H1 (cell line): ENCODE results near the gene GULP1. TPM values are rescaled to one million over a fixed set of nuclear protein-coding genes. Genes with fewer than 3 reads are reported as not detected.

Experiments
- CTCF ChIA-PET: fragments of 300-600 bp; sonication (Branson Sonifier 250); formaldehyde crosslinking; loops from one replicate; lab custom pipeline; 2021; ENCODE audit not compliant: partially characterized antibody; lab: Charles Lee
- POLR2A ChIA-PET: fragments of 300-600 bp; sonication (Branson Sonifier 250); formaldehyde crosslinking; loops from one replicate; lab custom pipeline; 2021; ENCODE audit warnings: inconsistent platforms; ENCODE audit not compliant: partially characterized antibody; lab: Charles Lee
- DNase-seq, 2 experiments: peaks; one replicate each; pipeline versions ENCODE4 v3.0.0 to v3.0.0-alpha.2; 2010 to 2022; ENCODE audit warnings: low spot score in 2 of 2, low read depth in 1 of 2, mixed read lengths in 1 of 2
- FAIRE-seq: peaks from 2 replicates; lab custom pipeline; 2011; peaks lifted over from hg19 to GRCh38; lab: Jason Lieb, UNC
- H2AFZ ChIP-seq: 2 replicates; pipeline ENCODE4 v1.8.1; 2012; ENCODE audit warnings: low read length, inconsistent platforms
- H2AK5ac ChIP-seq: 2 replicates; pipeline ENCODE4 v1.6.1; 2013; ENCODE audit warnings: low read depth, low read length
- H2BK120ac ChIP-seq: replicated peaks from 2 replicates; pipeline ENCODE3; 2013; ENCODE audit warnings: low read depth, low read length, inconsistent platforms
- H2BK12ac ChIP-seq: 2 replicates; pipeline ENCODE4 v1.6.1; 2013; ENCODE audit warnings: low read depth, low read length
- H2BK15ac ChIP-seq: 2 replicates; pipeline ENCODE4 v1.6.1; 2013; ENCODE audit warnings: low read length
- H2BK20ac ChIP-seq: 2 replicates; pipeline ENCODE4 v1.6.1; 2013; ENCODE audit warnings: low read length
- H2BK5ac ChIP-seq: 2 replicates; pipeline ENCODE4 v1.6.1; 2013; ENCODE audit warnings: low read depth, low read length
- H3K14ac ChIP-seq: 2 replicates; pipeline ENCODE4 v1.6.1; 2013; ENCODE audit warnings: inconsistent platforms; ENCODE audit not compliant: insufficient read length
- H3K18ac ChIP-seq: 2 replicates; pipeline ENCODE4 v1.6.1; 2013; ENCODE audit warnings: low read length; ENCODE audit errors: extremely low read depth
- H3K23ac ChIP-seq: 2 replicates; pipeline ENCODE4 v1.6.1; 2013; ENCODE audit warnings: inconsistent platforms; ENCODE audit not compliant: insufficient read length
- H3K23me2 ChIP-seq: 2 replicates; pipeline ENCODE4 v1.6.1; 2013; ENCODE audit warnings: low read depth, low read length
- H3K27ac ChIP-seq: 2 replicates; pipeline ENCODE4 v1.6.1; 2011; ENCODE audit warnings: low read depth, low read length, inconsistent platforms
- H3K27me3 ChIP-seq, 4 experiments: replicated peaks in 1 of 4; 1 replicate in 1 of 4; 2 replicates in 3 of 4; pipeline versions ENCODE4 v1.6.1 to v1.8.1; 2011 to 2013; ENCODE audit warnings: low read length in 3 of 4, mild to moderate bottlenecking in 3 of 4, inconsistent platforms in 2 of 4, mixed read lengths in 2 of 4, moderate library complexity in 1 of 4; ENCODE audit not compliant: control insufficient read depth in 3 of 4, insufficient read depth in 3 of 4; ENCODE audit errors: extremely low read depth in 1 of 4
- H3K36me3 ChIP-seq, 4 experiments: 2 replicates each; pipeline versions ENCODE4 v1.6.1 to v1.8.1; 2011 to 2013; ENCODE audit warnings: mild to moderate bottlenecking in 4 of 4, low read length in 3 of 4, moderate library complexity in 2 of 4, control low read depth in 1 of 4, inconsistent platforms in 1 of 4; ENCODE audit not compliant: insufficient read depth in 4 of 4, control insufficient read depth in 2 of 4
- H3K4ac ChIP-seq: replicated peaks from 2 replicates; pipeline ENCODE3; 2013; ENCODE audit warnings: low read length, low read depth, mixed read lengths, inconsistent platforms; ENCODE audit not compliant: insufficient read length
- H3K4me1 ChIP-seq, 4 experiments: replicated peaks in 1 of 4; 1 replicate in 1 of 4; 2 replicates in 3 of 4; pipeline versions ENCODE4 v1.6.1 to v1.8.1; 2011 to 2013; ENCODE audit warnings: low read length in 3 of 4, inconsistent platforms in 2 of 4, mixed read lengths in 1 of 4; ENCODE audit not compliant: insufficient read depth in 4 of 4, control insufficient read depth in 3 of 4
- H3K4me2 ChIP-seq, 2 experiments: 2 replicates each; pipeline versions ENCODE4 v1.6.1 to v1.8.1; 2011 to 2013; ENCODE audit warnings: low read depth in 2 of 2, low read length in 2 of 2, control low read depth in 1 of 2, inconsistent platforms in 1 of 2, mild to moderate bottlenecking in 1 of 2; ENCODE audit not compliant: insufficient read depth in 1 of 2
- H3K4me3 ChIP-seq, 4 experiments: fragments of 200-600, 300-600 bp in 1 of 4; sonication (generic), shearing (Covaris generic), sonication (Bioruptor Twin) in 1 of 4; 2 replicates each; pipeline versions ENCODE4 v1.5.1 to v1.8.1; 2011 to 2016; ENCODE audit warnings: low read length in 4 of 4, low read depth in 3 of 4, control low read depth in 2 of 4, inconsistent platforms in 2 of 4, mild to moderate bottlenecking in 2 of 4, mixed read lengths in 1 of 4, moderate library complexity in 1 of 4; ENCODE audit not compliant: insufficient read depth in 2 of 4; ENCODE audit errors: extremely low read depth in 1 of 4
- H3K56ac ChIP-seq: replicated peaks from 2 replicates; pipeline ENCODE3; 2013; ENCODE audit warnings: low read depth, mild to moderate bottlenecking, mixed read lengths, low read length, inconsistent platforms; ENCODE audit not compliant: insufficient read length
- H3K79me1 ChIP-seq: 2 replicates; pipeline ENCODE4 v1.6.1; 2013; ENCODE audit warnings: low read depth, low read length, control low read depth
- H3K79me2 ChIP-seq, 2 experiments: 2 replicates each; pipeline versions ENCODE4 v1.6.1 to v1.8.1; 2012 to 2013; ENCODE audit warnings: low read length in 2 of 2, mild to moderate bottlenecking in 2 of 2, inconsistent platforms in 1 of 2; ENCODE audit not compliant: insufficient read depth in 2 of 2, control insufficient read depth in 1 of 2
- H3K9ac ChIP-seq, 4 experiments: replicated peaks in 1 of 4; 1 replicate in 1 of 4; 2 replicates in 3 of 4; pipeline versions ENCODE4 v1.6.1 to v1.8.1; 2011 to 2013; ENCODE audit warnings: low read depth in 3 of 4, low read length in 3 of 4, control low read depth in 2 of 4, mild to moderate bottlenecking in 2 of 4, moderate library complexity in 2 of 4, inconsistent platforms in 1 of 4; ENCODE audit errors: extremely low read depth in 1 of 4
- H3K9me3 ChIP-seq, 2 experiments: 2 replicates each; pipeline versions ENCODE4 v1.6.1 to v1.8.1; 2012 to 2013; ENCODE audit warnings: mild to moderate bottlenecking in 2 of 2, moderate library complexity in 2 of 2, control low read depth in 1 of 2, inconsistent platforms in 1 of 2, low read depth in 1 of 2, low read length in 1 of 2, mixed read lengths in 1 of 2; ENCODE audit not compliant: insufficient read depth in 2 of 2
- H4K20me1 ChIP-seq, 2 experiments: replicated peaks in 1 of 2; 2 replicates each; pipeline versions ENCODE3 to v1.8.1; 2011 to 2013; ENCODE audit warnings: inconsistent platforms in 2 of 2, low read length in 2 of 2, mild to moderate bottlenecking in 1 of 2; ENCODE audit not compliant: insufficient read depth in 2 of 2, control insufficient read depth in 1 of 2
- H4K5ac ChIP-seq: 2 replicates; pipeline ENCODE4 v1.6.1; 2013; ENCODE audit warnings: low read length, low read depth, mixed read lengths, inconsistent platforms; ENCODE audit not compliant: insufficient read length
- H4K8ac ChIP-seq: 2 replicates; pipeline ENCODE4 v1.8.0; 2013; ENCODE audit warnings: mild to moderate bottlenecking, moderate library complexity, low read length, inconsistent platforms; ENCODE audit not compliant: insufficient read depth; ENCODE audit errors: extremely low read depth
- H4K91ac ChIP-seq: replicated peaks from 2 replicates; pipeline ENCODE3; 2013; ENCODE audit warnings: low read length, mixed read lengths, inconsistent platforms; ENCODE audit not compliant: insufficient read length
- RNF2 ChIP-seq: fragments of 200-900, 300-1000 bp; sonication (generic); IDR thresholded peaks from 2 replicates; pipeline ENCODE4 v1.7.1; 2016; ENCODE audit warnings: borderline replicate concordance, low read depth, mild to moderate bottlenecking, antibody characterized with exemption, low read length; ENCODE audit not compliant: poor library complexity, severe bottlenecking; ENCODE audit errors: missing control alignments
- SIRT6 ChIP-seq: IDR thresholded peaks from one replicate; pipeline ENCODE4 v1.7.1; 2012; ENCODE audit warnings: low read length, inconsistent platforms
- WGBS, 2 experiments: shearing (Covaris generic) in 1 of 2; methylation state at CpG; one replicate each; pipeline versions ENCODE4 v1.1.6 to v1.1.7; 2013 to 2015; ENCODE audit warnings: low lambda C conversion rate in 2 of 2, mixed read lengths in 2 of 2, inconsistent platforms in 1 of 2, low coverage in 1 of 2, missing lambda C conversion rate in 1 of 2; ENCODE audit not compliant: insufficient replicate concordance in 2 of 2, insufficient coverage in 1 of 2, insufficient read length in 1 of 2; ENCODE audit errors: extremely low coverage in 1 of 2, missing lambda C conversion rate in 1 of 2; 5-methylcytosine and 5-hydroxymethylcytosine counted together
- polyA plus RNA-seq, 7 experiments: library from polyadenylated mRNA; depleted of rRNA in 3 of 7; stranded (reverse) in 5 of 7; unstranded in 2 of 7; fragments of >200 nt in 5 of 7; fragments of 200-250 nt in 2 of 7; gene quantifications; 1 replicate in 5 of 7; 2 replicates in 1 of 7; 4 replicates in 1 of 7; pipeline versions ENCODE4 v1.2.1 to v1.2.3, GENCODE V29; 2011 to 2013; ENCODE audit warnings: missing spikeins in 2 of 7, mixed read lengths in 2 of 7
- total RNA-seq: library from RNA; stranded (reverse); fragmentation: NEBNext Ultra II Directional; extraction: Animal tissue kit (Norgen Biotek cat#: 25700); gene quantifications from 2 replicates; pipeline ENCODE4 v1.2.1, GENCODE V29; 2021

The GULP1 gene
- total and polyA plus RNA-seq, 2 of the 8 experiments (the other 6 are each of a cell fraction or from before 2014, with no cell fraction given): 69.7 to 139 TPM

DNA sequence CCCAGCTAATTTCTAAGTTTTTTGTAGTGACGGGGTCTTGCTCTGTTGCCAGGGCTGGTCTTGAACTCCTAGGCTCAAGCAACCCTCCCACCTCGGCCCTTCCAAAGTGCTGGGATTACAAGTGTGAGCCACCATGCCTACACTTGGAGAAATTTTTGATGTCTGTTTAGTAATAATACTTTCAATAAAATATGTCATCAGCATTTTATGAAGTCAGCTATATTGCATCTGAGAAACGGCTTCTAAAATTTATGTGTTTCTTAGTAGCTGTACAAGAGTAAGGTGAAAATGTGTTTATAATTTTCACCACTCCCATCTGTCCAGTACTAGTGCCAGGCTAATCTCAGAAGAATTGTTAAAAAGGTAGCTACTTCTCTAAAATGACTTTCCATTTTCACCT lies 46.8 kb downstream of the GULP1 start:
- no peak overlapping the region for H3K56ac ChIP-seq
- POLR2A ChIA-PET: interaction anchor here (1.1 to 1.5 kb wide), 3 partner anchors 9 to 40 kb away, joined by 3 to 4 read pairs (median 3); no protein-coding TSS in a partner anchor
- TF ChIP-seq RNF2 (no peak), SIRT6 (no peak)

More for the DNA sequence above, 46.8 kb downstream of the GULP1 start:
- DNase-seq: no peak
- Histone ChIP-seq H2BK20ac (no peak overlapping the region), H3K9me3 (no peaks in the 10 kb centered on the region), H3K27ac (no peak overlapping the region), H2AFZ (no peak overlapping the region), H4K8ac (no peak overlapping the region), H3K14ac (no peak overlapping the region), H3K79me2 (peaks cover 7 to 99% of the 10 kb centered on the region in 2 experiments), H2BK15ac (no peak overlapping the region), H3K4me2 (no peak overlapping the region), H3K18ac (no peak overlapping the region), H2BK120ac (no peak overlapping the region), H4K20me1 (peaks cover 2 to 5% of the 10 kb centered on the region in 2 experiments), H3K27me3 (no peaks in the 10 kb centered on the region), H2AK5ac (no peak overlapping the region), H2BK12ac (no peak overlapping the region), H3K4me1 (peaks cover 3 to 12% (median 9%) of the 10 kb centered on the region in 4 experiments; a peak in 5 of 7 replicates), H3K4ac (no peak overlapping the region), H3K9ac (no peak overlapping the region), H2BK5ac (no peak overlapping the region), H3K23me2 (no peaks in the 10 kb centered on the region), H3K79me1 (peaks cover 5% of the 10 kb centered on the region), H4K91ac (no peak overlapping the region), H3K4me3 (no peak overlapping the region), H3K36me3 (peaks cover 0 to 9% (median 2%) of the 10 kb centered on the region in 4 experiments; a peak in 3 of 8 replicates), H4K5ac (no peak overlapping the region), H3K23ac (no peak overlapping the region)
- FAIRE-seq: no peak
- 91% methylated on average over 3 of the region's 3 CpGs; no CpG with 5 or more reads in 1 of the 2 experiments for WGBS, 2 experiments
- CTCF ChIA-PET: interaction anchor here (0.7 to 2.3 kb wide), 5 partner anchors 13 to 47 kb away, joined by 3 to 5 read pairs (median 3); partner anchors contain the start of gene GULP1
